NCI-H1417 (cell line): ENCODE data around the gene EVA1B.

Source experiments
- DNase-seq, 3 experiments: peaks; one replicate each; lab custom pipeline; 2025; lab: John Stamatoyannopoulos, UW

The EVA1B gene

GRCh38 chr1:36323636-36324352 lies at the start of gene EVA1B:
EVA1B (minus strand) TSS chr1:36323645; CDS start chr1:36323037, 608 bp downstream.
- DNase-seq = peak in 2 of 3 experiments; percentile 12 to 16

GRCh38 chr1:36372617-36373016 lies 49.2 kb upstream of the EVA1B start:
- DNase-seq = no peak

GRCh38 chr1:36369061-36369861 lies 45.8 kb upstream of the EVA1B start:
- peak; percentile 67 to 90 (median 84) for DNase-seq

- peak in 1 of 3 experiments; percentile 91 for DNase-seq
Measured at GRCh38 chr1:36367798-36368197, 44.4 kb upstream of the EVA1B start.

GRCh38 chr1:36367066-36367465 lies 43.6 kb upstream of the EVA1B start:
- DNase-seq = no peak

GRCh38 chr1:36366091-36366661 lies 42.7 kb upstream of the EVA1B start:
- no peak for DNase-seq

GRCh38 chr1:36365381-36365780 lies 41.9 kb upstream of the EVA1B start:
- DNase-seq = no peak

- no peak for DNase-seq
Measured at GRCh38 chr1:36359911-36360550, 36.6 kb upstream of the EVA1B start.

- DNase-seq = no peak
Measured at GRCh38 chr1:36359383-36359782, 35.9 kb upstream of the EVA1B start.

GRCh38 chr1:36358514-36359084 lies 35.2 kb upstream of the EVA1B start:
- no peak for DNase-seq

GRCh38 chr1:36355811-36356210 lies 32.4 kb upstream of the EVA1B start:
- no peak for DNase-seq

- no peak for DNase-seq
Measured at GRCh38 chr1:36354486-36354885, 31.0 kb upstream of the EVA1B start.

- no peak for DNase-seq
Measured at GRCh38 chr1:36352910-36353878, 29.7 kb upstream of the EVA1B start.

GRCh38 chr1:36352125-36352909 lies 28.9 kb upstream of the EVA1B start:
- no peak for DNase-seq

- peak in 1 of 3 experiments; percentile 7 for DNase-seq
Measured at GRCh38 chr1:36351227-36351977, 28.0 kb upstream of the EVA1B start.

- DNase-seq = no peak
Measured at GRCh38 chr1:36350659-36351226, 27.3 kb upstream of the EVA1B start.

GRCh38 chr1:36349839-36350238 lies 26.4 kb upstream of the EVA1B start:
- no peak for DNase-seq

- no peak for DNase-seq
Measured at GRCh38 chr1:36349241-36349671, 25.8 kb upstream of the EVA1B start.
